RWPE2 (cell line): Measurements from ENCODE around the gene PLCG1.

Experiments
- ATAC-seq: fragments of 200-7000 bp; cut with Tn5 transposase; 3 replicates; pipeline ENCODE4 v1.9.1; 2021; ENCODE audit warnings: low read depth
- DNase-seq: peaks from one replicate; pipeline ENCODE4 v3.0.0-alpha.2; 2020; ENCODE audit warnings: low spot score
- H3K27ac ChIP-seq: fragments of 450-650 bp; 2 replicates; pipeline ENCODE4 v1.5.1; 2017; ENCODE audit warnings: mild to moderate bottlenecking; ENCODE audit not compliant: poor library complexity, severe bottlenecking
- H3K27me3 ChIP-seq: fragments of 250-450 bp; sonication (Bioruptor Pico); 2 replicates; pipeline ENCODE4 v1.5.1; 2021; ENCODE audit warnings: mild to moderate bottlenecking, moderate library complexity; ENCODE audit not compliant: insufficient read depth, poor library complexity, severe bottlenecking
- H3K36me3 ChIP-seq: fragments of 250-450 bp; sonication (Bioruptor Pico); 2 replicates; pipeline ENCODE4 v1.5.1; 2020; ENCODE audit warnings: low read depth, mild to moderate bottlenecking, moderate library complexity
- H3K4me1 ChIP-seq: fragments of 250-450 bp; sonication (Bioruptor Pico); 2 replicates; pipeline ENCODE4 v1.5.1; 2021; ENCODE audit warnings: mild to moderate bottlenecking, moderate library complexity; ENCODE audit not compliant: insufficient read depth, poor library complexity, severe bottlenecking
- H3K4me3 ChIP-seq: fragments of 250-450 bp; sonication (Bioruptor Pico); 2 replicates; pipeline ENCODE4 v1.5.1; 2021; ENCODE audit warnings: mild to moderate bottlenecking, moderate library complexity; ENCODE audit not compliant: severe bottlenecking
- H3K9me3 ChIP-seq: fragments of 250-450 bp; sonication (Bioruptor Pico); 2 replicates; pipeline ENCODE4 v1.5.1; 2021; ENCODE audit warnings: mild to moderate bottlenecking, moderate library complexity; ENCODE audit not compliant: severe bottlenecking
- TF ChIP-seq, protein P1 (sequence below): fragments of 450-650 bp; IDR thresholded peaks from one replicate; pipeline ENCODE4 v1.5.1; 2017; ENCODE audit warnings: mild to moderate bottlenecking, moderate library complexity; ENCODE audit not compliant: poor library complexity, severe bottlenecking

Gene PLCG1

DNA sequence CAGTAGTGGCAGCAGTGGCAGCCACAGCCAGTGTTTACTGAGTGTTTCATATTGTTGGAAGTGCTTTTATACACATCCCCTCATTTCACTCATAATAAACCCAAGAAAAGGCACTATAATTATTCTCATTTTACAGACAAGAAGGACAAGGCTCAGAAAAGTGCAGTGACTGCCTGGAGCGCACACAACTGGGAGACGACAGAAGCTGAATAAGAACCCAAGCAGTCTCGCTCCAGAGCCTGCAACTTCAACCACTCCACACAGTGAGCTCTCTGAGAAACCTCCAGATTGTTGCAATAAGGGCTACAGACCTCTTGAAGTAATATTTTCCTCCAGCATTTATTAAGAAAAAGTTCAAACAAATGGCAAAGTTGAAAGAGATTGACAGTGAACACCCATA lies 76.9 kb downstream of the PLCG1 start:
- no peak for DNase-seq
- Histone ChIP-seq H3K4me1 (peaks cover 8% of the 10 kb centered on the region), H3K9me3 (no peaks in the 10 kb centered on the region), H3K4me3 (no peak overlapping the region), H3K36me3 (peaks cover 5% of the 10 kb centered on the region), H3K27me3 (no peaks in the 10 kb centered on the region), H3K27ac (peak overlapping the region; percentile 9)
- TF ChIP-seq, protein P1, sequence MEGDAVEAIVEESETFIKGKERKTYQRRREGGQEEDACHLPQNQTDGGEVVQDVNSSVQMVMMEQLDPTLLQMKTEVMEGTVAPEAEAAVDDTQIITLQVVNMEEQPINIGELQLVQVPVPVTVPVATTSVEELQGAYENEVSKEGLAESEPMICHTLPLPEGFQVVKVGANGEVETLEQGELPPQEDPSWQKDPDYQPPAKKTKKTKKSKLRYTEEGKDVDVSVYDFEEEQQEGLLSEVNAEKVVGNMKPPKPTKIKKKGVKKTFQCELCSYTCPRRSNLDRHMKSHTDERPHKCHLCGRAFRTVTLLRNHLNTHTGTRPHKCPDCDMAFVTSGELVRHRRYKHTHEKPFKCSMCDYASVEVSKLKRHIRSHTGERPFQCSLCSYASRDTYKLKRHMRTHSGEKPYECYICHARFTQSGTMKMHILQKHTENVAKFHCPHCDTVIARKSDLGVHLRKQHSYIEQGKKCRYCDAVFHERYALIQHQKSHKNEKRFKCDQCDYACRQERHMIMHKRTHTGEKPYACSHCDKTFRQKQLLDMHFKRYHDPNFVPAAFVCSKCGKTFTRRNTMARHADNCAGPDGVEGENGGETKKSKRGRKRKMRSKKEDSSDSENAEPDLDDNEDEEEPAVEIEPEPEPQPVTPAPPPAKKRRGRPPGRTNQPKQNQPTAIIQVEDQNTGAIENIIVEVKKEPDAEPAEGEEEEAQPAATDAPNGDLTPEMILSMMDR, result no peak
- no peak for ATAC-seq

DNA sequence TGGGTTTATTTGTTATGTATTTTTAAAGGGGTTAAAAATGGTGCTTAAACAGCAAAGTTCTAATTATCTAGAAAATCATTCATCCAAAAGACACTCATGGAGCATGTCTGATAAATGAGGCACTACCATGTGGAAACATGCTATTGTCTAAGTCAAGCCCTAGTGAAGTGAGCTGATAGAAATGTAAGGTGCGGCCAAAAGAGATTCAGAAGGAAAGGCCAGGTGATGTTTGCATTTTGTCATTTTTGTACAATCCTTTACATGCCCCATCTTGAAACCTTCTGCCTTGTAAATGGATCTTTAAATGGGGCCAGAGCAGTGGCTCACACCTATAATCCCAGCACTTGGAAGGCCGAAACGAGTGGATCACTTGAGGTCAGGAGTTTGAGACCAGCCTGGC lies 77.3 kb downstream of the PLCG1 start:
- Histone ChIP-seq H3K36me3 (peaks cover 5% of the 10 kb centered on the region), H3K27ac (no peak overlapping the region), H3K27me3 (no peaks in the 10 kb centered on the region), H3K4me1 (peaks cover 8% of the 10 kb centered on the region), H3K4me3 (no peak overlapping the region), H3K9me3 (no peaks in the 10 kb centered on the region)
- peak; percentile 13; the same call in 1 of the 3 replicates for ATAC-seq
- TF ChIP-seq, protein P1, result no peak
- DNase-seq, result no peak

DNA sequence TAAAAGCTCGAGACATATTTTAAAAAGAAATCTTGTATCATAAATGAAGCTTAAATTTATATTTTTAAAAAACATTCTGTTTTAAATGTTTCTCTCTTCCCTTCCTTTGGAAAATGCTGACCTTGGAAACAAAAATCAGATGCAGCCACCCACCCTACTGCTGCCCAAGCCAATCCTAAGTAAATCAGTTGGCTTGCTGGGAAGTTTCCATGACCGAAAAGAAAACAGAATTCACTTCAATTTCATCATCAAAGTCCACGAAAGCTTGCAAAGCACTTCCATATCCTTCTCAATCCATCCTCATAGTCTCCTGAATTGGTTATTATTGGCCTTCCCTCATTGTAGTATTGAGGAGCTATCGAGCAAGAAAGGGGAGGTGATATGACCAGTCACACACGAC lies 80.1 kb downstream of the PLCG1 start:
- Histone ChIP-seq H3K36me3 (no peaks in the 10 kb centered on the region), H3K27me3 (no peaks in the 10 kb centered on the region), H3K4me3 (no peak overlapping the region), H3K4me1 (peaks cover 8% of the 10 kb centered on the region), H3K9me3 (no peaks in the 10 kb centered on the region), H3K27ac (no peak overlapping the region)
- TF ChIP-seq, protein P1, result no peak
- ATAC-seq (no peak), DNase-seq (no peak)

DNA sequence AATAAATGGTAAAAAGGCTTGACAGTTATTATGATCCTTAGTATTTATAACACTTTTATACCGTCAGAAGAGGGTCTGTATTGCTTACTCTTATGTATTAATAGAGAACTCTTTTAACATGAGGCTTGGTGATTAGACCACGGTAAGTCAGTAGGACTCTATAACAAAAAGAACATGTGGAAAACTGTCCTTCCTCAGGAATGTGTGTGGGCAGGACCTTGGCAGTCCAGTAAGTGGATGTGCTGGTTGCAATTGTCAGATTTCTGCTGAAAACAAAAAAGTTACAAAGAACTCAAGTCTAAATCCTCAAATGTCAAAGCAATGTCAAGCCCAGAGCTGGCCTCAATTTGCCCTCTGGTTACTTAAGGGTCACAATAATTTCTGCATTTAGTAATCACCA lies 81.1 kb downstream of the PLCG1 start:
- H3K9me3 ChIP-seq, result no peaks in the 10 kb centered on the region
- ATAC-seq, result no peak; the same call in 2 of the 3 replicates
- no peak overlapping the region for H3K4me3 ChIP-seq
- peaks cover under 1% of the 10 kb centered on the region for H3K4me1 ChIP-seq
- H3K27ac ChIP-seq, result no peak overlapping the region
- no peak for DNase-seq
- H3K36me3 ChIP-seq, result no peaks in the 10 kb centered on the region
- TF ChIP-seq, protein P1, result no peak
- H3K27me3 ChIP-seq, result no peaks in the 10 kb centered on the region

DNA sequence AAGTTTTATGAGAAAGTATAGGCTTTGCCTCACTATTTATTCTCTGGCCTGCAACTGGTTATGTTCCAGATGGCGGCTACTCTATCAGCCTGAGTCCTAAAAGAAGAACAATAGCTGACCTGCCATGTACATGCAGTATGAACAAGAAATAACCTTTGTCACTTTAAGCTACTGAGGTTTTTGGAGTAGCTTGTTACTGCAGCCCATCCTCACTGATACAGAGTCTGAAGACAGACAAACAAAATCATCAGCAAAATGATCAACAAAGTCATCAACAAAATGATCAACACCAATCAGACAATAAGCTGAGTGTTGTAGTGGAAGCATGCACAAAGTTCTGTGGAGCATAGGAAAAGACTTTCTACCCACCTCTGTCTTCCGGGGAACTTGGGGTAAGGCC lies 82.5 kb downstream of the PLCG1 start:
- Histone ChIP-seq H3K27me3 (no peaks in the 10 kb centered on the region), H3K9me3 (no peaks in the 10 kb centered on the region), H3K4me1 (no peaks in the 10 kb centered on the region), H3K4me3 (no peak overlapping the region), H3K36me3 (no peaks in the 10 kb centered on the region), H3K27ac (no peak overlapping the region)
- TF ChIP-seq, protein P1, result no peak
- DNase-seq (no peak), ATAC-seq (no peak)
